HT-29 (cell line): ENCODE results near the gene TRPM2. TPM values are rescaled to one million over a fixed set of nuclear protein-coding genes. Genes with fewer than 3 reads are reported as not detected.

Source experiments
- DNase-seq: peaks from one replicate; pipeline ENCODE4 v3.0.0-alpha.2; 2015; ENCODE audit warnings: low spot score
- small RNA-seq: library from RNA; depleted of rRNA; stranded (forward); fragments of <200 nt; gene quantifications from one replicate; pipeline ENCODE3, GENCODE V24; 2014
- total RNA-seq: library from RNA; depleted of rRNA; stranded (reverse); fragments of >200 nt; shearing (Covaris generic); gene quantifications from 2 replicates; pipeline ENCODE4 v1.2.3, GENCODE V29; 2014; rRNA removed

The TRPM2 gene
- total RNA-seq, 1 experiment from 2014 or later = not detected

GRCh38 chr21:44483288-44484237 lies 130.1 kb downstream of the TRPM2 start:
- DNase-seq = no peak

DNA sequence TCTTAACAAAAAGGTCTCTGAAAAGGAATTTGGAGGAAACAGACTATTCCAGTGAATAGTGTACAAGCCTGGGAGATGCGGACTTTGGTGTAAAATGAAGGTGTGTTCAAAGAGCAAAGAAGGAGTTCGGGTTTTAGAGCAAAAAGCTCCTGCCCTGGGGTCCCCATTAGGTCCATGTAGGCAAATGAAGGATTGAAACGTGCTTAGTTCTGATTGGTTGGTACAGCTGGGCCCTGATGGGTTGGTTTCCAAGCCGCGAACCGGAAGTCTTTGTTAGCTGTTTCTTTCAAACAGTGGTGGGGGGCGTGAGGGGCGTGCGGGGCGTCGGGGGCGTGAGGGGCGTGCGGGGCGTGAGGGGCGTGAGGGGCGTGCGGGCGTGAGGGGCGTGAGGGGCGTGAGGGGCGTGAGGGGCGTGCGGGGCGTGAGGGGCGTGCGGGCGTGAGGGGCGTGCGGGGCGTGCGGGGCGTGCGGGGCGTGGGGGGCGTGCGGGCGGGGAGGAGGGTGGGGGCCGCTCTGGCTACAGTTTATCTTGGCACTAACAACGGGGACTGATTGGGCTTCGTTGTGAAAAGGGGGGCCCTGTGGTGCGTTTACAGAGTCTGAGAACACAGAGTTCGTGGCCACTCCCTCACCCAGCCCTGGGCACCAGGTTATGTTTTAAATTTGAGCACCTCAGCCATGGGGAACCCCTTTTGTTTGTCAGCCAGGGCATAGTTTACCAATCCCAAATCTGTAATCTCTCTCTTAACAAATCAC lies 131.3 kb downstream of the TRPM2 start:
- no peak for DNase-seq

DNA sequence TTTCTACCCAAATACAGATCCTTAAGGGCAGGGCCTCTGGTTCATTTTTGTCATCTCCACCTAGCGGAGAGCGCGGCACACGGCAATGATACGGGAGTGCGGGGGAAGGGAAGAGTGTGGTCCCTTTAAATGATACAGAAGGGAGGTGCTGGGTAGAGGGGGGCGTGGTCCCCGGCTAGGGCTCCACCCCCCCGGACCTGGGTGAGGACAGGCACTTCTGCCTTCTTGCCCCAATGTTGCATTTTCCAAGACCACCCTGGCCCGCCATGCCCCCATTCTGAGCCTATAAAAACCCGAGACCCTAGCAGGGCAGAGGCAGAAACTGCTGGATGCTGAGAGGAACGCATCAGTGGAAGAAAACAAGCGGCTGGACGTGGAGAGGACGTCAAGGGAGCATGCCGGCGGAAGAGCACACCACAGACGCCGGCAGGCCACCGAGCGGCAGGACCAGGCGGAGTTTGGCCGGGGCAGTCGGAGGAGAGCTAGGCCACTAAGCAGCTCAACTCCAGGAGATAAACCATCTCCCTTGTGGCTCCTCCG lies 131.9 kb downstream of the TRPM2 start:
- DNase-seq = no peak

DNA sequence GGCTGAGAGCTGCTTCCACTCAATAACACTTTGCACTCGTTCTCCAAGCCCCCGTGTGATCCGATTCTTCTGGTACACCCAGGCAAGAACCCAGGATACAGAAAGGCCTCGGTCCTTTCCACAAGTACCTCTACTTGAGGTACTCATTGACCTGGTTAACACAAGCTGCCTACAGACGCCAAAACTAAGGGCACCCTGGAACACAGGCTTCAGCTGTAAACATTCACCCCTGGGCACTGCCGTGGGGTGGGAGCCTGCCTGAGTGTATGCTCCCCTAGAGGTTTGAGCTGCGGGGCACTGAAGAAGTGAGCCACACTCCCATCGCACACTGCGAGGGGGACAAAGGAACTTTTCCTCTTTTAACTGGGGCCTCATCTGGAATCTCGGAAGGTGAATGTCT lies 132.4 kb downstream of the TRPM2 start:
- DNase-seq = no peak

DNA sequence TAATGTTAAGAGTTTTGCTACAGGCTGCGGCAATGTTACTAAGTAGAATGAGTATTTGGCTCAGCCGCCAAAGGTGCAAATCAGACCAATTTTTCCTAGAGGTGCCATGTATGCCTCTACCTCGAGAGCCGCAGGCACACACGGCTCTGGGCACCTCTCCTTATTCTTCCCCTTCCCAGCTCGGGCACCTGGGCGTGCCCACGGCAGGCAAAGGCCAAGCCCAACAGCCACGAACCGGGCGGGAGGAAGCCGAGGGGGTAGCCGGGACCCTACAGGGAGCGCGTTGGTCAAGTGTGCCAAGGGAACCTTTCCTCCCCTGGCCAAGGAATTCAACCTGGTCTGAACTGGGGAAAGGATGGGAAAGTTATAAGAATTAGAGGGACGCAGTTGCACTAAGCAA lies 132.9 kb downstream of the TRPM2 start:
- no peak for DNase-seq

DNA sequence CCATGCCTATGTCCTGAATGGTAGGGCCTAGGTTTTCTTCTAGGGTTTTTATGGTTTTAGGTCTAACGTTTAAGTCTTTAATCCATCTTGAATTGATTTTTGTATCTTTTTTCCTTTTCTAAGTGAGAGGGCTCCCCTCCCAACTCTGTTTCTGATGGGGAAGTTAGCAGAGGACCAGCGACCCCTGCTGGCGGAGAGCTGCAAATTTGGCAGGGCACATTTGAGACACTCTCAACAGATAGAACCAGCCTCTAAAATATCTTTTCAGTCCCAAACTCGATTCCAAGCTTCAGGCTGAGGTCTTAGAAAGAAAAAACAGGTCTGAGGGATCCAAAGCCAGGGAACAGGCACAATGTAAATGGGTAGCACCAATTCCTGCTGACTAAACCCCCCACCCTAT lies 134.4 kb downstream of the TRPM2 start:
- DNase-seq = peak; percentile 9

- DNase-seq = no peak
These were observed 136.5 kb downstream of the TRPM2 start for GRCh38 chr21:44489962-44490361.

GRCh38 chr21:44490405-44490804 lies 137.0 kb downstream of the TRPM2 start:
- no peak for DNase-seq

GRCh38 chr21:44490816-44491215 lies 137.4 kb downstream of the TRPM2 start:
- no peak for DNase-seq

Small RNAs within 50 kb of the gene (small RNA-seq; reads per million reads assigned to genes)
- gene RF00285 = not detected

Other genes starting within 250 kb of the TRPM2 start
- 6.7 and 20.5 TPM in 2 replicates for gene PWP2, start 246.2 kb upstream of the TRPM2 start, total RNA-seq
- gene GATD3, start 219.9 kb upstream of the TRPM2 start, total RNA-seq = 3.4 and 3.9 TPM in 2 replicates
- gene ICOSLG, start 112.7 kb upstream of the TRPM2 start, total RNA-seq = 1.7 and 2.2 TPM in 2 replicates
- gene DNMT3L, start 91.7 kb upstream of the TRPM2 start, total RNA-seq = not detected in 2 replicates
- not detected in 2 replicates for gene AIRE, start 67.7 kb upstream of the TRPM2 start, total RNA-seq
- gene PFKL, start 53.6 kb upstream of the TRPM2 start, total RNA-seq = 142 and 154 TPM in 2 replicates
- gene CFAP410, start 14.2 kb upstream of the TRPM2 start, total RNA-seq = 21.7 and 21.8 TPM in 2 replicates
- gene LRRC3, start 101.9 kb downstream of the TRPM2 start, total RNA-seq = 0.08 and 0.10 TPM in 2 replicates
- gene KRTAP10-1, start 186.6 kb downstream of the TRPM2 start, total RNA-seq = not detected in 2 replicates
- not detected in 2 replicates for gene KRTAP10-2, start 197.9 kb downstream of the TRPM2 start, total RNA-seq
- gene KRTAP10-3, start 205.2 kb downstream of the TRPM2 start, total RNA-seq = not detected in 2 replicates
- gene KRTAP10-4, start 220.1 kb downstream of the TRPM2 start, total RNA-seq = not detected in 2 replicates
- gene KRTAP10-5, start 227.0 kb downstream of the TRPM2 start, total RNA-seq = not detected in 2 replicates
- not detected in 2 replicates for gene KRTAP10-6, start 238.9 kb downstream of the TRPM2 start, total RNA-seq
- gene KRTAP10-7, start 247.0 kb downstream of the TRPM2 start, total RNA-seq = not detected in 2 replicates